Caco-2 (cell line): ENCODE measurements around the gene CNOT1. TPM values are rescaled to one million over a fixed set of nuclear protein-coding genes. Genes with fewer than 3 reads are reported as not detected.

Experiments
- BruUV-seq: library from RNA; stranded (reverse); fragments of 400-500 nt; replicated peaks from 2 replicates; lab custom pipeline; 2021; lab: Mats Ljungman, UMichigan
- CTCF ChIA-PET: fragments of 300-600 bp; sonication (Branson Sonifier 250); formaldehyde crosslinking; loops from one replicate; lab custom pipeline; 2022; ENCODE audit warnings: antibody characterized with exemption; lab: Charles Lee
- POLR2A ChIA-PET: fragments of 300-600 bp; sonication (Branson Sonifier 250); formaldehyde crosslinking; loops from one replicate; lab custom pipeline; 2022; ENCODE audit warnings: antibody characterized with exemption; lab: Charles Lee
- DNase-seq, 2 experiments: peaks; one replicate each; pipeline versions ENCODE4 v3.0.0 to v3.0.0-alpha.2; 2020 to 2022
- H3K27me3 ChIP-seq: replicated peaks from 2 replicates; pipeline ENCODE4 v1.6.0; 2011; ENCODE audit warnings: low read length; ENCODE audit not compliant: control insufficient read depth, insufficient read depth
- H3K36me3 ChIP-seq: 2 replicates; pipeline ENCODE4 v1.5.1; 2011; ENCODE audit warnings: low read length; ENCODE audit not compliant: control insufficient read depth, insufficient read depth
- H3K4me1 ChIP-seq: fragments of 250-450 bp; sonication (Bioruptor Pico); 2 replicates; pipeline ENCODE4 v1.5.1; 2020; ENCODE audit warnings: mild to moderate bottlenecking
- H3K4me3 ChIP-seq: 2 replicates; pipeline ENCODE4 v1.5.1; 2011; ENCODE audit warnings: low read depth, mild to moderate bottlenecking, control low read depth, low read length
- H3K9me3 ChIP-seq: fragments of 250-450 bp; sonication (Bioruptor Pico); 2 replicates; pipeline ENCODE4 v1.5.1; 2020; ENCODE audit warnings: mild to moderate bottlenecking, moderate library complexity
- H3K27ac Mint-ChIP-seq: one replicate; pipeline ENCODE4 v1.8.0; 2022; ENCODE audit warnings: mixed read lengths; ENCODE audit not compliant: unreplicated experiment
- H3K27me3 Mint-ChIP-seq: one replicate; pipeline ENCODE4 v1.8.0; 2022; ENCODE audit warnings: mixed read lengths; ENCODE audit not compliant: insufficient read depth, unreplicated experiment
- H3K36me3 Mint-ChIP-seq: one replicate; pipeline ENCODE4 v1.8.0; 2022; ENCODE audit warnings: mild to moderate bottlenecking, mixed read lengths; ENCODE audit not compliant: insufficient read depth, unreplicated experiment
- H3K4me1 Mint-ChIP-seq: one replicate; pipeline ENCODE4 v1.8.0; 2022; ENCODE audit warnings: low read depth, mixed read lengths; ENCODE audit not compliant: unreplicated experiment
- H3K4me3 Mint-ChIP-seq: one replicate; pipeline ENCODE4 v1.8.0; 2022; ENCODE audit warnings: mild to moderate bottlenecking, moderate library complexity, mixed read lengths; ENCODE audit not compliant: unreplicated experiment
- H3K9me3 Mint-ChIP-seq: one replicate; pipeline ENCODE4 v1.8.0; 2022; ENCODE audit warnings: mixed read lengths; ENCODE audit not compliant: unreplicated experiment
- intact Hi-C: fragments of 100-400 bp; cut with micrococcal nuclease; formaldehyde crosslinking; loops from one replicate; pipeline ENCODE4 v1.10.0; 2022; ENCODE audit not compliant: unreplicated experiment
- total RNA-seq: library from RNA; stranded (reverse); gene quantifications from 2 replicates; pipeline ENCODE4 v1.2.3, GENCODE V29; 2022
- TF ChIP-seq, protein P1 (sequence below), 2 experiments: fragments of 200-600 bp in 1 of 2; IDR thresholded peaks; 1 replicate in 1 of 2; 2 replicates in 1 of 2; pipeline versions ENCODE4 v1.5.1 to v1.8.0; 2011 to 2022; ENCODE audit warnings: antibody characterized with exemption in 1 of 2, control low read depth in 1 of 2, inconsistent platforms in 1 of 2, low read depth in 1 of 2, low read length in 1 of 2, mild to moderate bottlenecking in 1 of 2, moderate library complexity in 1 of 2; ENCODE audit not compliant: insufficient read depth in 1 of 2, severe bottlenecking in 1 of 2, unreplicated experiment in 1 of 2

CNOT1 gene
- total RNA-seq, 1 experiment from 2014 or later: 413 TPM

DNA sequence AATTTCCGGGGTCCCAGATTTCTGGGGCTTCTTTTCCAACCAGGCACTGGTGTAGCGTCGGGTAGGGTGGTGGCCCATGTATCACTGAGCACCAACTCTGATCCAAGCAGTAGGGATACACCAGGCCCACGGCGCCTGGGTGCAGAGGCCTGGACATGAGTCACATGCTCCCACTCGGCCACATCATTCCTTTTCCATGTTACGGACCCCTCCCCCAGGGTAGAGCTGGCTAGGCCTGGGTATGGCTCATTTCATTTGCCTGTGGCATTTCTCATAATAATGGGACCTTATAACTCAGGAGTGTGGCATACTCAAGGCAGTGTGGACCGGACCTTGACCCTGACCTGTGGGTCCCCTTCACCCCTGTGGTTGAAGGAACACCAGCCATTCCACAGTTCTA, 147.7 kb downstream of the CNOT1 start:
- BruUV-seq: no TSS peak
- TF ChIP-seq, protein P1, sequence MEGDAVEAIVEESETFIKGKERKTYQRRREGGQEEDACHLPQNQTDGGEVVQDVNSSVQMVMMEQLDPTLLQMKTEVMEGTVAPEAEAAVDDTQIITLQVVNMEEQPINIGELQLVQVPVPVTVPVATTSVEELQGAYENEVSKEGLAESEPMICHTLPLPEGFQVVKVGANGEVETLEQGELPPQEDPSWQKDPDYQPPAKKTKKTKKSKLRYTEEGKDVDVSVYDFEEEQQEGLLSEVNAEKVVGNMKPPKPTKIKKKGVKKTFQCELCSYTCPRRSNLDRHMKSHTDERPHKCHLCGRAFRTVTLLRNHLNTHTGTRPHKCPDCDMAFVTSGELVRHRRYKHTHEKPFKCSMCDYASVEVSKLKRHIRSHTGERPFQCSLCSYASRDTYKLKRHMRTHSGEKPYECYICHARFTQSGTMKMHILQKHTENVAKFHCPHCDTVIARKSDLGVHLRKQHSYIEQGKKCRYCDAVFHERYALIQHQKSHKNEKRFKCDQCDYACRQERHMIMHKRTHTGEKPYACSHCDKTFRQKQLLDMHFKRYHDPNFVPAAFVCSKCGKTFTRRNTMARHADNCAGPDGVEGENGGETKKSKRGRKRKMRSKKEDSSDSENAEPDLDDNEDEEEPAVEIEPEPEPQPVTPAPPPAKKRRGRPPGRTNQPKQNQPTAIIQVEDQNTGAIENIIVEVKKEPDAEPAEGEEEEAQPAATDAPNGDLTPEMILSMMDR (IDR thresholded peaks at IDR 0.05; ENCODE audit: insufficient read depth in 1 of 2, low read depth in 1 of 2, low read length in 1 of 2, severe bottlenecking in 1 of 2, unreplicated experiment in 1 of 2): no peak
- Mint-ChIP-seq H3K4me3 (no peak overlapping the region), H3K27me3 (peaks cover 3% of the 10 kb centered on the region), H3K27ac (no peak overlapping the region), H3K9me3 (no peaks in the 10 kb centered on the region), H3K4me1 (no peaks in the 10 kb centered on the region), H3K36me3 (no peaks in the 10 kb centered on the region)
- Histone ChIP-seq H3K36me3 (no peaks in the 10 kb centered on the region), H3K27me3 (no peaks in the 10 kb centered on the region), H3K4me3 (no peak overlapping the region), H3K4me1 (no peaks in the 10 kb centered on the region), H3K9me3 (no peaks in the 10 kb centered on the region)
- DNase-seq: no peak
- CTCF ChIA-PET: no interaction called here
- intact Hi-C loops: no loop called here
- POLR2A ChIA-PET: no interaction called here

- H3K27me3 Mint-ChIP-seq: peaks cover 3% of the 10 kb centered on the region
- DNase-seq: no peak
- H3K4me3 ChIP-seq: no peak overlapping the region
- intact Hi-C loops: no loop called here
- no peaks in the 10 kb centered on the region for H3K9me3 ChIP-seq
- BruUV-seq: no TSS peak
- ChIA-PET POLR2A (no interaction called here), CTCF (no interaction called here)
- no peak overlapping the region for H3K27ac Mint-ChIP-seq
- H3K4me1 Mint-ChIP-seq: no peaks in the 10 kb centered on the region
- H3K4me1 ChIP-seq: no peaks in the 10 kb centered on the region
- no peaks in the 10 kb centered on the region for H3K36me3 Mint-ChIP-seq
- H3K36me3 ChIP-seq: no peaks in the 10 kb centered on the region
- TF ChIP-seq, protein P1 (IDR thresholded peaks at IDR 0.05; ENCODE audit: insufficient read depth in 1 of 2, low read depth in 1 of 2, low read length in 1 of 2, severe bottlenecking in 1 of 2, unreplicated experiment in 1 of 2): no peak
- no peaks in the 10 kb centered on the region for H3K9me3 Mint-ChIP-seq
- H3K27me3 ChIP-seq: no peaks in the 10 kb centered on the region
- H3K4me3 Mint-ChIP-seq: no peak overlapping the region
These were observed 148.3 kb downstream of the CNOT1 start for GRCh38 chr16:58481226-58481869.

GRCh38 chr16:58478427-58478826, 151.2 kb downstream of the CNOT1 start:
- Mint-ChIP-seq H3K9me3 (no peaks in the 10 kb centered on the region), H3K27me3 (peaks cover 9% of the 10 kb centered on the region), H3K4me1 (no peaks in the 10 kb centered on the region), H3K27ac (no peak overlapping the region), H3K4me3 (no peak overlapping the region), H3K36me3 (no peaks in the 10 kb centered on the region)
- no TSS peak for BruUV-seq
- H3K27me3 ChIP-seq: no peaks in the 10 kb centered on the region
- no peaks in the 10 kb centered on the region for H3K36me3 ChIP-seq
- H3K4me3 ChIP-seq: no peak overlapping the region
- H3K9me3 ChIP-seq: no peaks in the 10 kb centered on the region
- no peak for DNase-seq
- ChIA-PET CTCF (interaction anchor here (1.8 kb wide), 1 partner anchor 9 kb away, joined by 4 read pairs; no protein-coding TSS in a partner anchor), POLR2A (no interaction called here)
- intact Hi-C loops: no loop called here
- TF ChIP-seq, protein P1 (IDR thresholded peaks at IDR 0.05; ENCODE audit: insufficient read depth in 1 of 2, low read depth in 1 of 2, low read length in 1 of 2, severe bottlenecking in 1 of 2, unreplicated experiment in 1 of 2): no peak
- no peaks in the 10 kb centered on the region for H3K4me1 ChIP-seq
